ENCODE measurements around the gene BMP5.

The BMP5 gene

DNA sequence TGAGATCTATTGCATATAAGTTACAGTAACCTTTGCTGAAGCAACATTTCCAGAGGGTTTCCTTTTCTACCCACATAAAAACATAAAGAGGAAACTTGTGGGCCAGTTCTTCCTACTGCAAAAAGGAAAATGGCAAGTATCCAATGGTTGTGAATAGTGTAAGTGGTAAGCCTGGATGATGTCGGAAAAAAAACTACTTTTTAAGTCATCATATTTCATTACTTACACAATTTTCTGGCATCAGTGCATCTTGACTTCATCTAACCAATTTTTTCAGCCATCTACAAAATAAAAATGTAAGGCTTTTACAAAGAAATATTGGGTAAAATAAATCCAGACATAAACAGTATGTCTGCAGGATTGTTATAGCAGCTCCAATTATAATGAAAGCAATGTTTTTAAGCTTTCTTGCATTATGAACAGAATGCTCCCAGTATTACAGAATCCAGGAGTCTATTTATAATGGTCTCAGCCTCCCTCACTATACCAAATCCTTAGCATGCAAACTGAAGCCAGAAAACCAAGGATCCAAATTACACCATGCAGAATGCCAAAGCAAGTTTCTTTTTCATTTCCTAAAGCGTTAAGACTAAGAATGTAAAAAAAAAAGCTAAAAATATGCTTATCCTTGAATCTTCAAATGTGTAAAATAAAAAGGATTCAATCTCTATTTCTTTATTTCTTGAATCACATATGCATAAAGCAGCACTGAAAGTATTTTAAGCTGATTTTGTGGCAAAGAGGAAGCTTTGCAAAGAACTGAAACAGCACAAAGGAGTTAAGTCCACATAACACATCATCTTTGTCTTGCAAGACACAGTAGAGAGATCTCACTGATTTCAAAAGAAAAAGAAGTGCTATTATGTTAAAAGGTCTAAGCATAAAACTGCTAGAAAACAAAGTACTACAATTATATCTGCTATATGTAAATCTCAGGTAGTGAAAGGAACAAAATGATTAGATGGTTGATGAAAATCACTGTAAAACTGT lies 169.6 kb downstream of the BMP5 start:
- DNase-seq = no peak

- DNase-seq = no peak
Observed at GRCh38 chr6:55704421-55704820, 171.0 kb downstream of the BMP5 start.

Data from right forelimb (tissue), 1 donor.